Measurements from ENCODE around the gene INPP4B. TPM values are rescaled to one million over a fixed set of nuclear protein-coding genes. Genes with fewer than 3 reads are reported as not detected.
A peak's percentile ranks its signal among the peaks of the same experiment; 100 is the strongest.

INPP4B gene
- total and polyA plus RNA-seq, 2 donors from 2014 or later = 2.6 to 18.9 TPM

- DNase-seq = peak in 1 of 5 donors; percentile 5
- Histone ChIP-seq H3K4me1 (ENCODE audit: control insufficient read depth in 2 of 3, insufficient read depth in 2 of 3, low read depth in 1 of 3, low read length in 3 of 3) (peaks cover 0 to 2% (median 0%) of the 10 kb centered on the region in 3 donors), H3K4me3 (ENCODE audit: low read length in 3 of 3) (no peak overlapping the region), H3K27ac (ENCODE audit: low read depth in 2 of 2, low read length in 2 of 2) (no peak overlapping the region), H3K9ac (ENCODE audit: low read length in 3 of 3) (no peak overlapping the region), H3K27me3 (ENCODE audit: control insufficient read depth, insufficient read depth, low read length) (no peaks in the 10 kb centered on the region), H3K9me3 (ENCODE audit: control insufficient read depth in 2 of 3, insufficient read depth in 1 of 3, low read length in 3 of 3) (no peaks in the 10 kb centered on the region), H3K36me3 (ENCODE audit: control insufficient read depth in 2 of 3, insufficient read depth in 3 of 3, low read length in 3 of 3) (no peaks in the 10 kb centered on the region)
- intact Hi-C loops (cut with DNase I) = no loop called here
- no peak for FAIRE-seq
- TF ChIP-seq CTCF (IDR thresholded peaks at IDR 0.05; ENCODE audit: borderline replicate concordance, extremely low read depth, insufficient read depth) = no peak
Observed at GRCh38 chr4:142160509-142160908, 685.6 kb downstream of the INPP4B start.

GRCh38 chr4:142158980-142159379 is 687.1 kb downstream of the INPP4B start:
- FAIRE-seq (peak; percentile 52), DNase-seq (peak in 2 of 5 donors; percentile 5 to 9)
- Histone ChIP-seq H3K4me1 (ENCODE audit: control insufficient read depth in 2 of 3, insufficient read depth in 2 of 3, low read depth in 1 of 3, low read length in 3 of 3) (peaks cover 0 to 5% (median 0%) of the 10 kb centered on the region in 3 donors), H3K36me3 (ENCODE audit: control insufficient read depth in 2 of 3, insufficient read depth in 3 of 3, low read length in 3 of 3) (no peaks in the 10 kb centered on the region), H3K27ac (ENCODE audit: low read depth in 2 of 2, low read length in 2 of 2) (peak overlapping the region in 1 of 2 donors; percentile 5), H3K9me3 (ENCODE audit: control insufficient read depth in 2 of 3, insufficient read depth in 1 of 3, low read length in 3 of 3) (no peaks in the 10 kb centered on the region), H3K4me3 (ENCODE audit: low read length in 3 of 3) (no peak overlapping the region), H3K9ac (ENCODE audit: low read length in 3 of 3) (no peak overlapping the region), H3K27me3 (ENCODE audit: control insufficient read depth, insufficient read depth, low read length) (no peaks in the 10 kb centered on the region)
- TF ChIP-seq CTCF (IDR thresholded peaks at IDR 0.05; ENCODE audit: borderline replicate concordance, extremely low read depth, insufficient read depth) = no peak
- intact Hi-C loops (cut with DNase I) = no loop called here

GRCh38 chr4:142156256-142156655 is 689.8 kb downstream of the INPP4B start:
- Histone ChIP-seq H3K27ac (ENCODE audit: low read depth in 2 of 2, low read length in 2 of 2) (no peak overlapping the region), H3K4me1 (ENCODE audit: control insufficient read depth in 2 of 3, insufficient read depth in 2 of 3, low read depth in 1 of 3, low read length in 3 of 3) (peaks cover 0 to 5% (median 4%) of the 10 kb centered on the region in 3 donors), H3K9me3 (ENCODE audit: control insufficient read depth in 2 of 3, insufficient read depth in 1 of 3, low read length in 3 of 3) (no peaks in the 10 kb centered on the region), H3K36me3 (ENCODE audit: control insufficient read depth in 2 of 3, insufficient read depth in 3 of 3, low read length in 3 of 3) (no peaks in the 10 kb centered on the region), H3K9ac (ENCODE audit: low read length in 3 of 3) (no peak overlapping the region), H3K27me3 (ENCODE audit: control insufficient read depth, insufficient read depth, low read length) (no peaks in the 10 kb centered on the region), H3K4me3 (ENCODE audit: low read length in 3 of 3) (no peak overlapping the region)
- intact Hi-C loops (cut with DNase I) = no loop called here
- no peak for TF ChIP-seq CTCF (IDR thresholded peaks at IDR 0.05; ENCODE audit: borderline replicate concordance, extremely low read depth, insufficient read depth)
- FAIRE-seq = peak; percentile 42
- no peak for DNase-seq

GRCh38 chr4:142155347-142155746 is 690.8 kb downstream of the INPP4B start:
- peaks cover 0 to 5% (median 4%) of the 10 kb centered on the region in 3 donors for H3K4me1 ChIP-seq (ENCODE audit: control insufficient read depth in 2 of 3, insufficient read depth in 2 of 3, low read depth in 1 of 3, low read length in 3 of 3)
- no peak overlapping the region for H3K9ac ChIP-seq (ENCODE audit: low read length in 3 of 3)
- peak in 3 of 5 donors; percentile 11 to 42 (median 28) for DNase-seq
- intact Hi-C loops (cut with DNase I) = no loop called here
- FAIRE-seq = no peak
- no peaks in the 10 kb centered on the region for H3K27me3 ChIP-seq (ENCODE audit: control insufficient read depth, insufficient read depth, low read length)
- H3K27ac ChIP-seq (ENCODE audit: low read depth in 2 of 2, low read length in 2 of 2) = no peak overlapping the region
- H3K9me3 ChIP-seq (ENCODE audit: control insufficient read depth in 2 of 3, insufficient read depth in 1 of 3, low read length in 3 of 3) = no peaks in the 10 kb centered on the region
- no peak overlapping the region for H3K4me3 ChIP-seq (ENCODE audit: low read length in 3 of 3)
- no peaks in the 10 kb centered on the region for H3K36me3 ChIP-seq (ENCODE audit: control insufficient read depth in 2 of 3, insufficient read depth in 3 of 3, low read length in 3 of 3)
- TF ChIP-seq CTCF (IDR thresholded peaks at IDR 0.05; ENCODE audit: borderline replicate concordance, extremely low read depth, insufficient read depth) = no peak
